HG02571 (cell line): ENCODE results near the gene TM6SF1.
"Not testable (repeated sequence)": the region's sequence is repeated elsewhere in the genome, so short reads cannot be mapped to it uniquely, and the experiment has no call there.

Source experiments
- ATAC-seq: cut with Tn5 transposase; IDR thresholded peaks from one replicate; pipeline ENCODE4 v1.9.1; 2021; ENCODE audit warnings: mild to moderate bottlenecking, moderate library complexity; ENCODE audit not compliant: unreplicated experiment

The TM6SF1 gene

DNA sequence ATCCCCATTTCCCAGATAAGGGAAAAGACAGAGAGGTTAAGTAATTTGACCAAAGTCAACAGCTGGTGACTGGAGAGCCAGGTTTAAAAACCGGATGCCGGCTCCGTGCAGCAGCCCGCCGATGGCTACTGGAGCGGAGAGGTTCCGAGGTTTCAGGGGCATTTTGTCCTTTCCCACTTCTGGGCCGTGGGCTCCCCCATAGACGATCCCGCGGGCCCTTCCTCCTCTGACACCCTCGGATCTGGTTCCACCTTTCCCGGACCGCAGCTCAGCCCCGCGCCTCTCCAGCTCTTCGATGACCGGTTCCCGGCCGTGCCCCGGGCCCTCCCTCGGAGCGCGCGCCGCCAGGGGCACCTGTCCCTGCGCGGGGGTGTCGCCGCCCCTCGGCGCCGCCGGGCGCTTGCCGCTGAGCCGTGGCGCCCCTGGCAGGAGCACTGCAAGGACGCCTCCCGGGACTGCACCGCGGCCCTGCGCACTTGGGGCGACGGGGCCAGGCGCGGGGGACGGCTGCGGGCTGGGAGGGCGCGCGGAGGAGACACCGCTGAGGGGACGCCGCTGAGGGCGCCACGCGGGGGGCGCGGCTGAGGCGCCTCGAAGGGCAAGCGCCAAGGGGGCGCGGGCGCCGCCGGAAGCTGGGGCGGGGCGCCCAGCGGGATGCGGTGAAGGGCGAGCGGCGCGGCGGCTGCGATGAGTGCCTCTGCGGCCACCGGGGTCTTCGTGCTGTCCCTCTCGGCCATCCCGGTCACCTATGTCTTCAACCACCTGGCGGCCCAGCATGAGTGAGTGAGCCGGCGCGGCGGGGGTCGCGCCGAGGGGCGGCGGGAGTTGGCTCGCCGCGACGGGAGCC lies at the start of gene TM6SF1:
Gene TM6SF1, plus strand, starts transcription at position 652 of the 847 bp plus-strand sequence. Its CDS starts 36 bp downstream, at position 688.
- ATAC-seq: no peak

DNA sequence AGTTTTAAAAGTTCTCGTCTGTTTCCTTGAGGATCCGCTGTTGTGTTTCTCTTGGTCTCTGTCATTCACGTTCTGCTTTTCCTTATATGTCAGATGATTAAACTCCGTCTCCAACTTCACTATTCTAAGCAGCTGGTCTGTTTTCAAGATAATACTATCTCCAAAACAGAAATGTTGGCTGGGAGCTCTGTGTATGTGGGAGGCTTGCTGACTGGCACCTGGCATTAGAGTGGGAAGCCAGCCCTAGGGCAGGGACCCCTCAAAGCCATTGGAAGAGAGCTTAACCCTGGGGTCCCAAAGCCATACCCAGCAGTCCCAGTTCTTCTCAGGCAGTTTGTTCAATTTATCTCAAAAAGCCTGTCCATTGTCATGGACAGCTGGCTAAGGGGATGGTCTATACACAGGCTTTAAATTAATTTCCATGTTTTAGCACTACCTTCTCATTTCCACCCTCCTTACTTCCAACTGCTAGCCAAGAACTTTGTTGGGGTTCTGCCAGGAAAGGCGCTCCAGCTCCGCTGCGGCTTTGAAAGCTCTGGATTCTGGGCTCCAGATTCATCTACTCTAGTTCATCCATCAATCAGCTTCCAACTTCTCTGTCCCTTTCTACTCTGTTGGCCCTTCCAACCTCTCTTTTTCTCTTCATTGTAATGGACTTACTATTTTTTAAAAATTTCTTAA lies 49.6 kb upstream of the TM6SF1 start:
- no peak for ATAC-seq

DNA sequence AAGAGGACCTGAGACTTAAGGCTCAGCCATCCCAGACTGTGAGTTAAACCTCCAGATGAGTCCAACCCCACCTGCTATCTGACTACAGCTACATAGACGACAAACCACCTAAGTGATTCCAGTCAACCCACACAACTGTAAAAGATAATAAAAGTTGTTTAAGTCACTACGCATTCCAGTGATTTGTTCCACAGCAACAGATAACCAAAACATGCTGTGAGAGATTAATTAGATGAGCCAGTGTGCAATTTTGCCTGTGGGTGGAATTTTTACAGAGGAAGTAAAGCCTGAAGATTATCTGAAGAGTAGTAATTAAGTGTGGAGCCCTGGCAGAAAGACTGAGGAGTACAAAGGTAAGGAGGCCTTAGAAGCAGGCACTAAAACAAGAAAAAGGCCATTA lies 45.8 kb upstream of the TM6SF1 start:
- ATAC-seq: no peak

DNA sequence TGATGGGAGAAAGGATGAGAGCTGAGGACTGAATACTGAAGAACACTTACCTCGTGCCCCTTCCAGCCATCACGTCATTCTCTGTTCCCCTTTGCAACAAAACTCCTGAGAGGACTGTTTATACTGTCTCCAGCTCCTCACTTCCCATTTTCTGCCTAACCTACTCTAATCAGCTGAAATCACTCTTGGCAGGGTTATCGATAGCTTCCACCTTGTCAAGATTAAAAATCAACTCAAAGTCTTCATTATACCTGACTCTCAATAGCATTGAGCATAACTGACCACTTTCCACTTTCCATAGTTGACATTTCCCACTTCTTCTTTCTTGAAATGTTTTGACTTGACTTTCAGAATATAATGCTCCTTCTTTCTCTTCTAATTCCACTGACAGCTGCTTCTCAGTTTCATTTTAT lies 44.7 kb upstream of the TM6SF1 start:
- ATAC-seq: no peak

DNA sequence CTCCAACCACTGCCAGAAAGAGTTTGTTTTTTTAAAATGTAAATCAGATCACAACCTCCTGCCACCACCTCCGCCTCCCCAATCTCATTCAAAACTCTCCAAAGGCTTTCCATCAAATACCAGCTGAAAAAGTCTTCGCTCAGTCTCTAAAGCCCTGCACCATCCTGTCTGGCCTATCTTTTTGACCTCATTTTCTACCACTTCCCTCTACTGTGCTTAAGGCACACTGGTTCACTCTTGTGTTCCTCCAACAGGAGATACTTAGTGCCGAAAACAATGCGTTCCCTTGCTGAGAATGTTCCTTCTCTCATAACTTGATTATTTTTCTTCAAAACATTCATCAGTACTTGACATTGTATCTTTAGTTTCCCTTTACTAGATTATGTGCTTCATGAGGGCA lies 43.9 kb upstream of the TM6SF1 start:
- no peak for ATAC-seq

DNA sequence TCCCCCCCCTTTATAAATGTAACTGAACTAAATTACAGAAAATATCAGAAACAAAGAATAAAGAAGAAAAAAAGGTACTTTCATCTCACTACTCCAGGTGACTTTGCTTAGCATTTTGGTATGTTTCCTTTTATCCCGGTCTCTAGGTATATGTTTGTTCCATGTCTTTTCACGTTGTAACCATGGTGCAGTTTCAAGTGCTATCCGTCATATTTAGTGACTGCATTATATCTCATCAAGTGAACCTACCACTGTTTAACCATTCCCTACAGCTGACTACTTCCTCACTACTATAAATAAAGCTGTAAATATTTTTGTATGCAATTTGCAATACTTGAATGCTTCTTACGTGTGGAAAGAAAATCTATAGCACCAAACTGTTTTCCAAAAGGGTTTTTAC lies 42.6 kb upstream of the TM6SF1 start:
- no peak for ATAC-seq

DNA sequence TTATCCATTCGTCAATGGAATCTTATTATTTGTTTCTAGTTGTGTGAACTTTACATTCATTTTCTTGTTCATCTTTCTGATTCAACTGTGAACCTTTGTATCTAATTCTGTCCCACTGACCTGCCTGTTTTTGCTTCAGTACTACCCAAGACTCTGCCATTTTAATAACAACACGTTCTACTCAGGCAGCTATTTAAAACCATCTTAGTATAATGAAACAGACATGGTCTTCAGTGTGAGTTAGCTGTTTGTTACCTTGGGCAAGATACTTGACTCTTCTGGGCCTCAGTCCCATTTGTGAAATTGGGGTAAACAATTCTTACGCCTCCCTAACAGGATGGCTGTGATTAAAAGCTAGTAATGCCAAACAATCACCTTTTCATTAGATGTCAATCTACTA lies 42.0 kb upstream of the TM6SF1 start:
- no peak for ATAC-seq

DNA sequence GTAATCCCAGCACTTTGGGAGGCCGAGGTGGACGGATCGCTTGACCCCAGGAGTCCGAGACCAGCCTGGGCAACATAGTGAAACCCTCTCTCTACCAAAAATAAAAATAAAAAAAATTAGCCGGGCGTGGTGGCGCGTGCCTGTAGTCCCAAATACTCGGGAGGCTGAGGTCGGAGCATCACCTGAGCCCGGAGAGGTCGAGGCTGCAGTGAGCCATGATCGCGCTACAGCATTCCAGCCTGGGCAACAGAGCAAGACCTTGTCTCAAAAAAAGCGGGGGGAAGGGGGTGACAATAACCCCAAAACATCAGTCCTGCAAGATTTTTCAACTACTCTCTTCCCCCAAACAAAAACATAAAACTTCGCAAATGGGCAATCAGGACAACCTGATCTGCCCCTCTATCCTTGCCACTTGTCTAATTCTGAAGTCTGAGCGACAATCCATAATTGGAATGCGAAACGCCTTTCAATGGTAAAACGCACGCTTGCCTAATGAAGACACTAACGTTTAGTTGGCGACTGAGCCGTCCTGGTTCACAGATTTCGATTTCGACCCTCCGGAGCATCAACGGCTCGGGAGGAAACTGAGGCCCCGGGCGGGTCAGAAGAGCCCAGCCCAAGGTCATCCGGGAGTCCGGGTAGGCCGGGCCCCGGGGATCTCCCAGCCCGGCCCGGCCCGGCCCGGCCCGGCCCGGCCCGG lies 41.3 kb upstream of the TM6SF1 start:
- no peak for ATAC-seq

DNA sequence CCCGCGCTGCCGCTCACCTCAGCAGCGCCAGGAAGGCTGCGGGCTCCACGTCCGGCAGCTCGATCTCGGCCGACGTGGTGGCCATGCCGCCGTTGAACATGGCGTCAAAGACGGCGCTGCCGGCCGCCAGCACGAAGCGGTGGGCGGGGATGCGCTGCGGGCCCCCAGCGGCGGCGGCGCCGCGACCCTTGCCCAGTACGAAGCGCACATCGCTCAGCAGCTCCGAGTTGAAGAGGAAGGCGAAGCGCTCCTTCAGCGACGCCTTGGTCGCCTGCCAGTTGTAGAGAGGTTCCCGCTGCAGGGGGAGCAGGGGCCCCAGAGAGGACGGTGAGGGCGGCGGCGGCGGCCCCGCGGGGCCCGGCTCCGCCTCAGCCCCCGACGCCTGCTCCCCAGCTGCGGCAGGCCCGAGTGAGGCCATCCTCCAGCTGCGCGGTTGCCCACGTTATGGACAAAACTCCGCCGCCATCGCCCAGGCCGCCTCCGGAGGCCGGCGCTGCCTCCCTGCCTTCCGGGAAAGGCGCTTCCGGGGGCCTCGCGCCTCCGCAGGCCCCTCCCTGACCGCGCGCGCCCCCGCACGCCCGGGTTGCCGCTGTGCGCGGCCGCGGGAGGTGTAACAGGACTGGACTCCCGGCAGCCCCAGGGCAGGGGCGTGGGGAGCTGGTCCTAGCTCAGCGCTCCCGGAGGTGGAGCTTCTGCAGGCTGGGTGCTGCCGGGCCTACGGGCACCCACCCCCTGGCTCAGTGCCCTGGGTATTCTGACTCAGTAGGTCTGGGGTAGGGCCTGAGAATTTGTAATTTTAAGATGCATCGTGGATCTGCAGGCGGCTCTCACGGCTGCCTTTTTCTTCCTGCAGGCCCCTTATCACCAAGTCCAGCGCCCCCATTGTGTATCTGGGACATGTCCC lies 40.5 kb upstream of the TM6SF1 start, which contains the start of gene BTBD1:
Gene BTBD1, minus strand, starts transcription at position 519 of the 904 bp plus-strand sequence. Its CDS starts 101 bp downstream, at position 418.
- ATAC-seq: peak; percentile 84

DNA sequence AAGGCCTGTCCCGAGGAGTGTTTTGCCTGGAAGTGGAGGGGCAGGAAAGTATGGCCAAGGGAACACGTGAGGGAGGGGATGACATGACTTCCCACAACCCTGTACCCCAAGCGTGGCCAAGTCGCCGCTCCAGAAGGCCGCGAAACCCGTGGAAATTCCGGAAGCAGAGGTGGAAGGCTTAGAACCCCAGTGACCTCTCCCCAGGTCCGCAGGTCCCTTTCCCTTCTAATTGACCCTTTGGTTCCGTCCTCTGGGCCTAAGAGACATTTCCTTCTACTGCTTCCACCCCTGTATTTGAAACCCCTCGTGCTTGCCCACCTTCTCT lies 39.8 kb upstream of the TM6SF1 start:
- ATAC-seq: no peak

DNA sequence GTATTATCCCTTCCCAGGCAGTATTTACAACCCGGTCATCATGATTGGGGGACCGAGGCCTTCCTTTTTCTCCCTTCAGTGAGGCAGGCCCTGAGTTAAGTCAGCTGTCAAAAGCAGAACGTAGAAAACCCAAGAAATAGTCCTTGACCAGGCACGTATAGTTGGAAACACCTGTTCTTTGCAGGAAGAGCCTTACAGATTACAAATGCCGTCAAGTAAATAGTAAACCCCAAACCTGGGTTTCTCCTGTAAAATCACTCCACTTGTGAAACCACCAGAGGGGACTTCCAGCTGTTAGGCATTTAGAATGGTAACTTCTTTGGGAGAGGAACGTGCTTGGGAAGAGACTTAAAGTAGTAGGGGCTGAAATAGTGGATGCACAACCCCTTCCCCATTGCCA lies 39.4 kb upstream of the TM6SF1 start:
- no peak for ATAC-seq

DNA sequence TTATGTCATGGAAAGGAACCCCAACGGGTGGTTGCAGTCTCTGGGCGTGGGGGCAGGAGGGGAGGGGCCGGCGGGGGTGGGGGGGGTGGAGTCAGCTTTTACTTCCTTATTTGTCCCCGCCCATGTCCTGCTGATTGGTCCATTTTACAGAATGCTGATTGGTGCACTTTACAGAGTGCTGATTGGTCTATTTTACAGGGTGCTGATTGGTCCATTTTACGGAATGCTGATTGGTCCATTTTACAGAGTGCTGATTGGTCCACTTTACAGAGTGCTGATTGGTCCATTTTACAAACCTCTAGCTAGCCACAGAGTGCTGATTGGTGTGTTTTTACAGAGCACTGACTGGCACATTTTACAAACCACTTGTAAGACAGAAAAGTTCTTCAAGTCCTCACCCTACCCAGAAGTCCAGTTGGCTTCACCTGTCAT lies 38.2 kb upstream of the TM6SF1 start:
- ATAC-seq: not testable (repeated sequence)

DNA sequence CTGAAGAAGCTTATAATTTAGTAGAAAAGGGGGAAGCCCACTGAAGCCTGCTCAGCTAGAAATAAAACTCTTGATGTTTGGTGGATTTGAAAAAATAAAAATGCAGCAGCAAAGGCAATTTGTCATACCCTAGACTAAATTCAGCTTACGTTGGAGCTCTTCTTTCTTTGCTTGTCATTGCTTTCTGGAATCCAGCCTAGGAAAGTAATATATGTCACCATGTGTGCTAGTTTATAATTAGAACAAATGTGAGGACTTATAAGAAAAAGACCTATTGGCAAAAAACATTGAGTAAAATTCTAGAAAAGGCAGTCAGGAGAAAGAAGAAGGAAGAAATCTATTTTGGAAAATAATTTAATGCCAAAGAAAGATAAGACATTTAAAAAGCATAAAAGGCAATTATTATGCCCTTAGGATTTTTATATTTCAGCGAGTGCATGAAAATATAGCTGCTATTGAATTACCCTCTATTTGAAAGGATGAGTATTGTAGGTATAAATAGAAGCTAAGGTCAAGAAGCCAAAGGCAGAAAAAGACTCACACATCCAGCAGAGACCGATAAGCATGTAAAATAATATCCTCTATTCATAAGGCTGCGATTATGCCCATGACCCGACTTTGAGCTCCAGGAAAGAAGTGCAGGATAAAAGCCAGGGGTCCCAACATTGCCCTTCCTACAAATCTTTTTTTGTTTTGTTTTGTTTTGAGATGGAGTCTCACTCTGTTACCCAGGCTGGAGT lies 29.8 kb upstream of the TM6SF1 start:
- ATAC-seq: no peak

DNA sequence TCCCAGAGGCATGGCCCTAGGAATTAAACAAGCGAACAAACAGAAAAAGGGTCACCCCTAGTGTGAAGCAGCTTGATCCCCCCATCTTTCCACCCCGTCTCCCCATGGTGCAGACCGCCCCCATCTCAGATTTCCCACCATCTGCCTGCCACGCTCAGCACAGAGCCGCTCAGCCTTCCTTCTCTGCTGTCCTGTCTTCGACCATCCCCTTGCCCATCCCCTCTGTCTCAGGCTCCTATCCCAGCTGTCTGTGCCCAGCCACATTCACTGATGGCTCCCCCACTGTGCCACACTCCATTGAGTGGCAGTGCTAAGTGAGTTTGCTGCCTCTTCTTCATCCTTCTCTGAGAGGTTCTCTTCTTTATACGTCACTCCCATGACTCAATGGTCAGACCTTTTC lies 28.7 kb upstream of the TM6SF1 start:
- no peak for ATAC-seq

DNA sequence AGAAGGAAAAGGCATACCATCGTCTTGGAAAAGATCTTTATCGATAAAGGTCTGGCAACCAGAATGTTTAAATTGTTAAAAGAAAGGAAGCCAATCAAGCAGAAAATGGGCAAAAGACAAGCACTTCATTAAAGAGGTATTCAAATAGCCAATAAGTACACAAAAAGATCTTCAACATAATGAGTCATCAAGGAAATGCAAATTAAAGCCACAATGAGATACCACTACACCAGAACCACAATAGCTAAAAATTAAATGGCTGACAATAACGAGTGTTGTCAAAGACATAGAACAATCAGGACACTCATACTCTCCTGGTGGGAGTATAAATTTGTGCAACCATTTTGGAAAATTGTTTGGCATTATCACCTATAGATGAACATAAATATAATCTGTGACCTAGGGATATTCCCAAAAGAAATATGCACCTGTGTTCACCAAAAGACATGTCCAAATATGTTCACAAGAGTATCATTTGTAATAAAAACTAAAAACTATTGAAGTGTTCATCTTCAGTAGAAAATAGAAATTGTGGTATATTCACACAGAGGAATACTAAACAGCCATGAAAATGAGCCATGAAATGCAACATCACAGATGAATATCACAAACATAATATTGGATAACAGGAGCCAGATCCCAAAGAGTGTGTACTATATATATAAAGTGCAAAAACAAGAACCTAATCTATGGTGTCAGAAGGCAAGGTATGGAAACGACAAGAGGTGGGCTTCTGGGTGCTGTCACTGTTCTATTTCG lies 26.0 kb upstream of the TM6SF1 start:
- no peak for ATAC-seq

DNA sequence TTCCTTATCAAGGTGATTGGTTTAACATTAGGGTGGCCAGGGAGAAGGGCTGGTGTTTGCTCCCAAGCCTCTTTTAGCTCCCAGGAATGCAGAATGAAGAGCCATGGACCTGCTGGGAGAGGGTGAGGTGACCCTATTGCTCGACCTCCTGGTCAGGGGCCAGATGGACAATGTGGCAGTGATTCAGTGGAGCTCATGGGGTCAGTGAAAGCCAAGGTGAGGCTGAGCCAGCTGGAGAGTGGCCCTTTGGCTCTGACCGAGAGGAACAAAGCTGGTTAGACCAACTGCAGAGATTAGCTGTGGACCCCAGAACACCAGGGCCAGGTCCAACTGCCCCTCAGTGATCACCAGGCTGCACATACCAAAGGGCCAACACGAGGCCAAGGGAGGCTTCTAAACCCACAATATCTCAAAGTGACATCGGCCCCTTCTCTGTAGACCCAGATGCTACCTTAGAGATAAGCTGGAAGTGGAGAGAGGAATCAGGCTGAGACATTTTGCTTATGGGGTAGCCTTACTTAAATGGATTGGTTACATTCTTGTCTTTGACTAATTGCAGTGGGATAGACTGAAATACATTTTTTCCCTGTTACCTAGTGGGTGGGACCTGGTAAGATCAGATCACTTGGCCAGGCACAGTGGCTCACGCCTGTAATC lies 24.6 kb upstream of the TM6SF1 start:
- ATAC-seq: no peak

DNA sequence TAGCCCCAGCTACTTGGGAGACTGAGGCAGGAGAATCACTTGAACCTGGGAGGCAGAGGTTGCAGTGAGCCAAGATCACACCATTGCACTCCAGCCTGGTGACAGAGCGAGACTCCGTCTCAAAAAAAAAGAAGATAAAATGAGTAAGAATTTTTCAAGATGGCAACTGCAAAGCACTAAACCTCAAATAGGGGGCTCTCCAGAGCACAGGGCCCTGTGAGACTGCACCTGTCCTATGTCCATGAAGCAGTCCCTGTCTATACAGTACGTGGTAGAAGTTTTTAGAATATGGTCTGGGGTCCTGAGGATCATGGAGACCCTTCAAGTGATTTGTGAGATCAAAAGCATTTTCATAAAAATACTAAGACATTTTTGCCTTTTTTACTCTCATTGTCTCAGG lies 22.0 kb upstream of the TM6SF1 start:
- not testable (repeated sequence) for ATAC-seq

DNA sequence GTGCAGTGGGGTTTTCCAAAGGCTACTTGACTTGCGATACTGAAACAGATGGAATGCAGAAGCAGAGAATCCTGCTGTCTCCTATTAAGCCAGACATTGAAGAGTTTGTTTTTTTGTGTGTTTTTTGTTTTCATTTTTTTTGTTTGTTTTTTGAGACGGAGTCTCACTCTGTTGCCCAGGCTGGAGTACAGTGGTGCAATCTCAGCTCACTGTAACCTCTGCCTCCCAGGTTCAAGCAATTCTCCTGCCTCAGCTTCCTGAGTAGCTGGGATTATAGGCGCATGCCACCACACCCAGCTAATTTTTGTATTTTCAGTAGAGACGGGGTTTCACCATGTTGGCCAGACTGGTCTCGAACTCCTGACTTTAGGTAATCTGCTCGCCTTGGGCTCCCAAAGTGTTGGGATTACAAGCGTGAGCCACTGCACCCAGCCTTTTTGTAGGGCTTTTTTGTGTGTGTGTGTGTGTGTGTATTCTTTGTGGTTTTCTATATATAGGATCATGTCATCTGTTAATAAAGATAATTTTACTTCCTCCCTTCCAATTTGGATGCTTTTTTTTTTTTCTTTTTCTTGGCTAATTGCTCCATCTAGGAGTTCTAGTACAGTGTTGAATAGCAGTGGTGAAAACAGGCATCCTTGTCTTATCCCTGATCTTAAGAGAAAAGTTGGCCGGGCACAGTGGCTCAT lies 21.4 kb upstream of the TM6SF1 start:
- ATAC-seq: not testable (repeated sequence)
